GM18951 (cell line): Measurements from ENCODE around the gene PCSK6.

ENCODE experiments used
- POLR2A ChIP-seq: IDR thresholded peaks from 4 replicates; pipeline ENCODE4 v1.6.1; 2011; ENCODE audit warnings: mild to moderate bottlenecking; ENCODE audit not compliant: insufficient read length, insufficient read depth; ENCODE audit errors: extremely low read depth
- in situ Hi-C: fragments of 300-500 bp; cut with MboI; formaldehyde crosslinking; loops from one replicate; pipeline ENCODE4 v1.12.0; 2022; ENCODE audit warnings: low sequenced_read_pairs, mixed read lengths, inconsistent platforms; ENCODE audit not compliant: unreplicated experiment

Gene PCSK6

DNA sequence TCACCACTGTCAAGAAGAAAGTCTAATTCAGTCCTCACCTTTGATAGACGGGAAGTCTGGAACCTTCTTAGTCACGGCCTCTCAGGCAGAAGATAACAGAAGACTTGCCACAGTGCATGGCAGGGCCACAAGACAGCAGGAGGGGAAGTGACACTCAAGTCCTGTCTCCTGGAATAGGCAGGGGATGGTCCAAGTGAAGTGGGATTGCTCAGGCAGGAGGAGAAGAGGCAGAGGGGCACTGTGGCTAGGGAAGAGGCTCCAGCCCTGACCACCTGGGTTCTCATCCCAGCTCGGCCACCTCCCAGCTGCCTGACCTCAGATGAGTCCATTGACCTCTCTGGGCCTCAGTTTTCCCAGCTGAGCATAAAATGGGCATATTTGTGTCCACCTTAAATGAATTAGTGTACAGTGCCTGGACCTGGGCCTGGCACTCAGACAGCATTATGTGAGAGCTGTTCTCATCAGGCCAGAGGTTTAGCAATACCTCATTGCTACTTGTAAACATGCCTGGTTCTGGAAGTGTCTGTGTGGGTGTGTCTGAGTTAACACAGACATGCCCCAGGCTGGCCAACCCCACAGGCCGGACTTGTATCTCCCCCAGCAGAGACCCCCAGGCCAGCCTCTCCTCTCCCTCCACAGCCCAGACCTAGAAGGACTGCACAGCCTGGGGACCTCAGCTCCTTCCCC, 11.5 kb upstream of the PCSK6 start:
- no peak for TF ChIP-seq POLR2A
- in situ Hi-C loops: no loop called here

DNA sequence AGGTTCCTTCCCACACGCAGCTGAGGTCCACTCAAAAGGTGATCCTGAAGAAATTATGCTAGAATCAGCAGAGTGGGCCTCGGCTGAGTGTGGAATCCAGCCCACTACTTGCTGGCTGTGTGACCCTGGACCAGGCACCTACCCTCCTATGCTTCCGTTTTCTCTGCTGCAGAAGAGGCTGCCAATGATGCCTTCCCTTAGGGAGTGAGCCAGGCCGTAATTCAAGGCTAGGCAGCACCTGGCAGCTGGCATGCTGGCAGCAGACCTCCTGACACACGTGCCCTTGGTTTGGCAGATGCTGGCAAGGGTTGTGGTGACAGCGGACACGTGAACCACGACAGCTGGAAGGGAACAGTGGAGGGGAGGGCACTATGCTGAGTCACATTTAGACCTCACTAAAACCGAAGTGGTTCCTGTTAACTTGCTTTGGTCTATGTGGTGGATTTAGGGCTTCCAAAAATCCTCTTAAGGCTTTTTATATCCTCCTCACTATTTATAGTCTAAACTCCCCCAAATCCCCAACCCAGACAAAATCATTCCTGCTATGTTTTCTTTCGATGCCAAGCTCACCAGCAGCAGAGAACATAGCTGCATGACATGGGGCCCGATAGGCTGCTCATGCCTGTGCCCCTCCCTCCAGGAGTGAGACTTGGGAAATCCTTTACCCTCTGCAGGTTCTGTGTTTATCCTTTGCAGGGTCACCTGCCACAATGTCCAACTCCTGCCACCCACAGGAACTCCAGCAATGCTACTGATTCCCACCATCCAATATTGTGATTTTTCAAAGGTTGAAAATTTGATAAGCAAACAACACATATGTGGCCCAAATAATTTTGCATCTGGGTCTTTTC, 10.6 kb upstream of the PCSK6 start:
- no peak for TF ChIP-seq POLR2A
- in situ Hi-C loops: no loop called here

DNA sequence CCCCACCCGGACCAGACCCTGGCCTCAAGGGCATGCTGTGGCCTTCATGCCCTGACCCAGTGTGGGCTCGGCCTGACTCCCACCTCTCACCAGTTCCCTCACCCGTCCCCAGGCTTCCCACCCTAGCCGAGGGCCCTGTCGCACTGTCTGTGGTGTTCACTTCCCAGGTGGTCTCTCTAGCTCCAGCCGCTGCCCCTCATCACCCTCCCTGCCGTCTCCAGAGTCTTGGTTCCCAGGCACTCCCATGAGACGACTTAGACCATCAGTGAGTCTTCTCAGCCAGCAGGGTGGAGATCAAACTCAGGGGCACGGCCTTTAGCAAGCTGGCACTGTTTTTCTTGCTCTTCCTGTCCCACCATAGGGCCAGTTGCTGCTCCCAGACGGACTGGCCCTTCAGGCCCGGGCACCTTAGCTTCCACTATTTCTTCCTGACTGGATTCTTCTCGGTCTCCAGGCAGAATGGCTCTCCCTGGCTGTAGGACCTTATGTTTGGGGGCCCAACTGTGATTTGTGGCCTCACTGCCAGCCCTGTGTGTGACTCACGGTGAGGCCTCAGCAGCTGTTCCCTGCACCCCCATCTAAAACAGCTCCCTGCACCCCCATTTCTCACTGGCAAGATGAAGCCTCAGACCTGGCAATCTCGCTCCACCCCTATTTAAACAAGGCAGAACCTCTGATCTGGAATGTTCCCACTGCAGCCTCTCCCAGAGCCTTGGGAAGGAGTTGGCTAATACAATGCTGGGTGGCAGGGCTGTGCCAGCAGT, 9.4 kb upstream of the PCSK6 start:
- in situ Hi-C loops: no loop called here
- TF ChIP-seq POLR2A: no peak

DNA sequence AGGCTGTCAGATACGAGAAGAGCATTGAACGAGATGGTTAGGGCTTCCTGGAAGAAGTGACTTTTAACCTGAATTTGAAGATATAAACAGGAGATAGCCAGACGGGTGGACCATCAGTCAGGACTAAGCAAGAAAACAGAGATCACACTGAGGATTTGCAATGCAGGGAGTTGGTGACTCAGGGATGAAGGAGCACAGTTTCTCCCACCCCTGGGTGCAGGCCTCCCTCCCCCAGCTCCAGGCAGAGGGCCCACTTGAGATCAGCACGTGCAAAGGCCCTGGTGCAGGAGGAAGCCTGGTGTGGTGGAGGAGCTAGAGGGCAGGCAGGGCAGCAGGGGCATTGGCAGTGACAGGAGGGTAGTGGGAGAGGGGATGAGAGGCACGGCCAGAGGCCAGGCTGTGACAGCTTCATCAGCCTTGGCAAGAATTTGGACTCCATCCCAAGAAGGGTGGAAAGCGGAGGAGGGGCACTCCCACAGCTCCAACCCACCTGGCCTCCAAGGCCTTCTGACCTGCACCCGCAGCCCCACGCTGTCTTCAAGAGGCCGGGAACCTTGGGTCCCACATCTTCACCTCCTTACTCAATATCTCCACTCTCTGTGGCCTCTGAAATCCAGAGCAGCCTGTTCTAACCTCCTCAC, 8.7 kb upstream of the PCSK6 start:
- TF ChIP-seq POLR2A: no peak
- in situ Hi-C loops: no loop called here

DNA sequence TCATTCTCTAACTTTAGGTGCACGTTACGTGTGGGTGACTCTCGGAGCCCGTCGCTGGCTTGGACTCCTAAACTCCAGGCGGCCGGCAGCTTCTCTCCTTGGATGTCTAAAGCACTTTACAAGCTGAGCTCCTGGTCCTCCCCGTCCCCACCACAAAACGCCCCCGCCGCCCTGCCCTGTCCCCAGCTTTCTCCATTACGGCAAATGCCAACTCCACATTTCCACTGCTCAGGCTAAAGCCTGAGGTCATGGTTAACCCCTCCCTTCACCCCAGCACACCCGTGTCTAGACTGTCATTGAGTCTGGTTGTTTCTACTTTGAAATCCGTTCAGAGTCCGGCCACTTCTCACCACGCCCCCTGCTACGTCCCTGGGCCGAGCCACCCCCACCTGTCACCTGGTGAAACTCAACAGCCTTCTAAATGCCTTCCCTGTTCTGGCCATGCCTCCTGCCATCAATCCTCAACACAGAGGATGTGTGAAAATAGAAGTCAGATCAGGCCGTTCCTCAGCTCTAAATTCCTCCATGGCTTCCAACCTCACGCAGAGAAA, 8.1 kb upstream of the PCSK6 start:
- no peak for TF ChIP-seq POLR2A
- in situ Hi-C loops: no loop called here

DNA sequence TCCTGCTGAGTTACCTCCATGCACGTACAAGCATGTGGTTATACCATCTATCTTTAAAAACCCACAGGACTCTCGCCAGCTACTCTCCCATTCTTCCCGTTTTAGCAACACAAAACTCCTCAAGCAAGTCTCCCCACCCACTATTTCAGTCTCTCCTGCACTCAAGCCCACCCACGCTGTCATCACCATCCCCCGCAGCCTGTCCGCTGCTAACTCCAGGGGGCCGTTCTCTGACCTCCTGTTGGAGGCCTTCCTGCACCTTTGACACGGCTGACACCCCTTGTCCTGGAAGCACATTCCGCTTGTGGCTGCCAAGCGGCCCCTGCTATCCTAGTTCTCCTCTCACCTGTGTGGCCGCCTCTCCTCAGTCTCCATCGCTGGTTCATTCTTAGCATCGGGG, 7.5 kb upstream of the PCSK6 start:
- in situ Hi-C loops: no loop called here
- TF ChIP-seq POLR2A: no peak

DNA sequence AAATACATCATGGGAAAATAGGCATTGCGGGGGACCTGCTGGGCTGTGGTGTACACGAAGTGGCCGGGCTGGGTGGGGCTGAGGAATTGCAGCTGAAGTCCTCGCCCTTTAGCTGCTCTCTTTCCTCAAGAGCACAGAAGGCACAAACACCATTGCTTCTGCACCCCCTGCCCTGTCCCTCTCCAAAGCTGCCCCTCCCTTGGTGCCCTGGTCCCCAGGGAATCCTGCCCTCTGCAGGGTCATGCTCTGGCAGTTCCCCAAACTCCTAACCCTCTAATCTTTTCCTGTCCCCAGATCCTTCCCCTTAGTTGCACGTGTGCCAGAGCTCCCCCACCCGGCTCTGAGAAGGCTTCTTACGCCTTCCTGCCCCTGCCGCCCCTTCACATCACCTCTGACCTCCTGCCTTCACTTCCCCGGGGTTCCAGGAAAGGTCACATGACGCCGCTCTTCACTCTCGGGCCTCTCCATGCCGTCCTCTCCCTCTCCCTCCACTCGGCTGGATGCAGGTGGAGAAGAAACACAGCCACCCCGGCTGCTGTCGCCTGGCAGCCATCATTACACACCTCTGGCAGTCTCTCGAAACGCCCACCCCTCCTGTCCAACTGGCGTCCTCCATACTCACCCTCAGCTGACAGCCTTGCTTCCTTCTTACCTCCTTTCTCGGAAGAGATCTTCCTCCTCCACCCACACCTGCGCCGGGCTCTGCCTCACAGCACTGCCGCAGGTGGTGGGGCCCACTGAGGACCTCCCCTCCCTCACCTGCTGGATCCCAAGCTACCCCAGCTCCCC, 6.9 kb upstream of the PCSK6 start:
- in situ Hi-C loops: no loop called here
- TF ChIP-seq POLR2A: no peak

DNA sequence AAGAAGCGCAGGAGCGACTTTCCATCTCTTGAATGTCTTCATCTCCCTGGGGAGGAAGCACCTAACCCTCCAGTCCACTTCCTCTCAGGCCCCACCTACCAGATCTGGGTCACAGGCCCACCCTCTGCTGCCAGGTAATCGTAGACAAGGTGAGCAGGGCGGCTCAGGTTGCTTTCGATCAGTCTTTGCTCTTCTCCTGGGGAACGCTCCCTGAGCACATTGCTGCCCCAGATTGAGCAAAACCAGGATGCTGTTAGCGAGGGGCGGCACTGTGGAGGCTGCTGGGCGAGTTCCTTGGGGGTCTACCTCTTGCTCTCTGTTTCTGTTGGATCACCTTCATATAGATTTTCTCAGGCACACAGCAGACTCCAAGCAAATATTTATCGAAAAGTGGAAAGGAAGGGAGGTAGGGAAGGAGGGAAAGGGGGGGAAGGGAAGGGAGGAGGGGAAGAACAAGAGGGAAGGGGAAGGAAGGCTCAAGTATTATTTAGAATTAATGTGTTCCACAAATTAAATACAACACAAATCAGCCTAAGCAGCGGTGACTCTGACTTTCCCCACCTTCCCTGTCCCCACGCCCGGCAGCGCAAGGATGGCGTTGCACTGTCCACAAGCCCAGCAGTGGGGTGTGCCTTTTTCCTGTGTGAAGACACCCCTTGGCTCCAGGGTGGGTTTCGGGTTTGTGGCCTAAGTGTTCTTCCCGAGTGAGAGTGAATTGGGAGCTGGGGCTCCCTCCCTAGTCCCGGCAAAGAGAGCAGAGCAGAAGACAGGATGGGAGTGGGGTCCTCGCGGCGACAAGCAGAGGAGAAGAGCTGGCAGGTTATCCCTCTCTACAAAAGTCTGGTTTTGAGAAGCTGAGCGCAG, 6.1 kb upstream of the PCSK6 start:
- in situ Hi-C loops: no loop called here
- TF ChIP-seq POLR2A: no peak

DNA sequence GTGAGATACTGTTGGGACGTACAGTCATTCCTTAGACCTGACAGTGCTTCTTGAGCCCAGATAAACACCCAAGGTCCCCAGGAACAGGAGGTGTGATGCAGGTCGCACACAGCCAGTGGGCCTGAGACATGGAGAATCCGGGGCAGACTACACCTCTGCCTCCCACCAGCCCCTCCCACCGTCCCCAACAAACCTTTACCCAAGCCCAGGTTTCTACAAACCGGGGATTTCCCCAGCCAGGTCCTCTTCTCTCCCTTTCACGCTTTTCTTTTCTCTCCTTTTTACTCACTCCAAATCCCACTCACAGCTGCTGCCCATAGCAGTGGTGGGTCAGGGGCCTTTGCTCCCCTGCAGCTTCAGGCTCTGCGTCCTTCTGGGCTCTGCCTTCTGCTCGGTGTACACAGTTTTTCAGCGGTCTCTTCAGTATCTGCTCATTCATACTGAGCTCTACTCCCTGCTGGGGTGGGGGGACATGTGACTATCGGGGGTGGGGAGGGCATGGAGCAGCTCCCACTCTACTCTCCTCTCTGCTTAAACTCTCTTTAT, 4.8 kb upstream of the PCSK6 start:
- no peak for TF ChIP-seq POLR2A
- in situ Hi-C loops: no loop called here

DNA sequence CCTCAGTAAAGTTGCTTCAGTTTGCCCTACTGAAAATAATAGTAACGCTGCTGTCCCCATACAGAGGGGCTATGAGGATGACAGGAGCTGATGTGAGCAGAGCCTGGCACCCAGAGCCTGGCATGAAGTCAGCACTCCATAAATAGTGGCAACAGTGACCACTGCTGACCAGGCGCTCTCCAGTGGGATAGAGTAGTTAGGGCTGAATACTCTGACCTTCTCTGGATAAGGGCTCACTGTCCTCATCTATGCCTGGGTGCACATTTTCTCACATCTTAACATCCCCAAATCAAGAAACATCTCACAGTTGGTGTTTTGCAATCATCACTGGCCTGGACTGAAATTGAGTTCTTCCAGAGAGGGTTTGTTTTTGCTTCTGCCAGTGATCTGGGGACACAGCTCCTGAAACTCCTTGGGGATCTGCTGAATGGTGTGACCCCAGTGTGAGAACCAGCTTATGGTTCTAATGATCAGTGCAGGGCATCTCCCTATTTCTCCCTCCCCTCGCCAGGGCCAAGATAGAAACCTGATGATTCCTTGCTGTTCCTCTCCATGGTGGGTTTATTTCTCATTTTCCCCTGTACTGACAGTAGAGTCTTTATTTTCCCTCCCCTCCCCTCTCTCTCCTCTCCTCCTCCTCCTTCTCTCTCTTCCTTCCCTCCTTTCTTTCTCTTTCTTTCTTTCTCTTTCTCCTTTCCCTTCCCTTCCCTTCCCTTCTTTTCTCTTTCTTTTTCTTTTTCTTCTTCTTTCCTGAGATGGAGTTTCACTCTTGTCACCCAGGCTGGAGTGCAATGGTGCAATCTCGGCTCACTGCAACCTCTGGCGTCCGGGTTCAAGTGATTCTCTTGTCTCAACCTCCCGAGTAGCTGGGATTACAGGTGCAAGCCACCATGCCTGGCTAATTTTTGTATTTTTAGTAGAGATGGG, 3.5 kb upstream of the PCSK6 start:
- in situ Hi-C loops: no loop called here
- no peak for TF ChIP-seq POLR2A
